Measurements from ENCODE around the gene ALG14.
"Not testable (repeated sequence)": the region's sequence is repeated elsewhere in the genome, so short reads cannot be mapped to it uniquely, and the experiment has no call there.

ALG14 gene

DNA sequence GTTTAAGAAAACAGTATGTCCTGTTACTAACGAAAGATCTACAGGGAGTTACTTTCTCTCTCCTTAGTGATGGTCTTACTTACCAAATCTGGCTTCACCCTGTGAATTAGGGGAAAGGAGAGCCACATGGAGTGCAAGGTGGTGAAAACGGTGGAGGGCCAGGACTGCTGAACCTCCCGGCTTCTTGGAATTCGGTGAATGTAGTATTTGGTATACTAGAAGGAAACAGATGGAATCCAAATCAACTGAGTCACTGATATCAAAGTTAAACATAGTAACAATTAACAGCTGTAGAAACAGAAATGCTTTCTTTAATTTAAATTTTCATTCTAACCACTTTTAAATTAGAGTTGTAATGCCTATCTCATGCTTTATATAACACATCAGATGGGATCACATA is 45.7 kb downstream of the ALG14 start:
- TF ChIP-seq, protein P1, sequence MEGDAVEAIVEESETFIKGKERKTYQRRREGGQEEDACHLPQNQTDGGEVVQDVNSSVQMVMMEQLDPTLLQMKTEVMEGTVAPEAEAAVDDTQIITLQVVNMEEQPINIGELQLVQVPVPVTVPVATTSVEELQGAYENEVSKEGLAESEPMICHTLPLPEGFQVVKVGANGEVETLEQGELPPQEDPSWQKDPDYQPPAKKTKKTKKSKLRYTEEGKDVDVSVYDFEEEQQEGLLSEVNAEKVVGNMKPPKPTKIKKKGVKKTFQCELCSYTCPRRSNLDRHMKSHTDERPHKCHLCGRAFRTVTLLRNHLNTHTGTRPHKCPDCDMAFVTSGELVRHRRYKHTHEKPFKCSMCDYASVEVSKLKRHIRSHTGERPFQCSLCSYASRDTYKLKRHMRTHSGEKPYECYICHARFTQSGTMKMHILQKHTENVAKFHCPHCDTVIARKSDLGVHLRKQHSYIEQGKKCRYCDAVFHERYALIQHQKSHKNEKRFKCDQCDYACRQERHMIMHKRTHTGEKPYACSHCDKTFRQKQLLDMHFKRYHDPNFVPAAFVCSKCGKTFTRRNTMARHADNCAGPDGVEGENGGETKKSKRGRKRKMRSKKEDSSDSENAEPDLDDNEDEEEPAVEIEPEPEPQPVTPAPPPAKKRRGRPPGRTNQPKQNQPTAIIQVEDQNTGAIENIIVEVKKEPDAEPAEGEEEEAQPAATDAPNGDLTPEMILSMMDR (conservative IDR thresholded peaks at IDR 0.05): no peak
- TF ChIP-seq ZFX (IDR thresholded peaks at IDR 0.05): no peak

DNA sequence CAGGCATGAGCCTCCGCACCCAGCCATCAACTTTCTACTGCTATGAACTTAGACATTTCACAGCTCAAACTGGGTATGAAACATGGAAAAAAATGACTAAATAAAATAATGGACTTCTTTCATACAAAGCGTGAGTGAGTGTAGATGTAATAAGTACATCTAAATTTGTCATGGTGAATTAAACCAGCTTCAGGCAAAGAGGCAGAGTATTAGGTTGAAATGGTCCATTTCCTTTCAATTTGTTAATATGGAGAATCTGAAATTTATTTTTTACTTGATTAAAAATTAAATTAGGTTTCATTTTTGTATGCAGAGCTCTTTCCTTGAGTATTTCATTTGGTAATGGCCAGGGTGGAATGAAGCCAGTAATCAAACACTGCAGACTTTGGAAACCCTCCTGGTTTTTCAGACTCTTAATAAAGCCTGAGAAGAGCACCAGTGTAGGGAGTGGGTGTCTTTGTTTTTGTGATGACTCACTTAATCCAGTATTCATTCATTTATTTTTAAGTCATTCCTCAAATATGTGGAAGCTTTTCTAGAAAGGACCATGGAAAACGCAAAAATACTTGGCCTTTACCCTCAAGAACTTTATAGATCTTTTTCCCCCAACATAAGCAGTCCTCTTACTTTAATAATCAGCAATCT is 49.2 kb downstream of the ALG14 start:
- TF ChIP-seq, protein P1 (conservative IDR thresholded peaks at IDR 0.05): no peak
- no peak for TF ChIP-seq ZFX (IDR thresholded peaks at IDR 0.05)
- no peak overlapping the region for H3K27ac ChIP-seq

More for the DNA sequence above, 45.7 kb downstream of the ALG14 start:
- no peak overlapping the region for H3K27ac ChIP-seq

DNA sequence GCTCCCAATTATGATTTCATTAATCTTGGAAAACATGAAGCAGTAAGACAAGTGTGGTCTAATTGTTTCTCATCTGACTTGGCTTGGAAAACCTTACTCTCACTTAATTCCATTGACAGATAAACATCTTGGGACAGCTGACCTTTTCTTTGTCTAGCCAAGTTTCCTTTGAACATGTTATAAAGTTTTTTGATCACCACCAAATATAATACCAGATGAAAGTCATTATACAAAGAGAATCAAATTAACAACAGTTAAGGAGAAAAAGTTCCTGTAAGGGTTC is 50.2 kb downstream of the ALG14 start:
- TF ChIP-seq, protein P1 (conservative IDR thresholded peaks at IDR 0.05): no peak
- no peak for TF ChIP-seq ZFX (IDR thresholded peaks at IDR 0.05)
- no peak overlapping the region for H3K27ac ChIP-seq

DNA sequence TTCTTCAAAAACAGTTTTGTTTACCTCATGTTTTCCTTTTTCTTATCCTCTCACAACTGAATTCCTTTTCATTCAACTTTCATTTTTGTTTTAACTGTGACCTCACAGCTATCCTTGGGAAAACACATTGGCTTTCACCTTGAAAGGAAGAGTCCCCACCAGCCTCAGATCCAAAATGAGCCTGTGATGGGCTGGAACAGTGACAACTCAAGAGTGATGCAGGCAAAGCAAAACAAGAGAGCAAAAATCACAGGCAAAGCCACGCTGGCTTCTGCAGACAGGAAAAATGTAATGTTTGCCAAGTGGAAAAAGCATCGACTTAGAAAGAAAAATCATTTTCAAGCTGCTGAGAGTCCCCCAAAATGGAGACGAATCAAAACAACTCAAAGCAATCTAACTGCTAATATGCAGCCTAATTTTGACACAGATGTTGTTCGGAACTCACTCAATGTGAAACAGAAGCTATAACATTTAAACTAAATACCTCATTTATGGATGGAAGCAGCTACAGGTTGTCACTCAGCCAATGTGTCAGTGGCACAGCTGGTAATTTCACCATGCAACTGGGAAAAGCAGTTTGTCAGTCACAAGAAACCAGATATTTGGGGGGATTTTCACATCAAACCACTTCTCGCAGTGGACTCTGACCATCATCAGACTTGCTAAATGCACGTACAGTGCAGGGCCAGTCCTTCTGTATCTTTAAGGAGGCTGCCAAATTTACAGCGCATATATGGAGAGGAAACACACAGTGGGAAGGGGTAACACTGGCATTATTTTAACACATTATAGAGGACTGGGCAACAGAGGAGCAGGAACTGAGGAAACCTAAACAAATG is 50.7 kb downstream of the ALG14 start:
- no peak overlapping the region for H3K27ac ChIP-seq
- TF ChIP-seq, protein P1 (conservative IDR thresholded peaks at IDR 0.05): no peak
- TF ChIP-seq ZFX (IDR thresholded peaks at IDR 0.05): no peak

DNA sequence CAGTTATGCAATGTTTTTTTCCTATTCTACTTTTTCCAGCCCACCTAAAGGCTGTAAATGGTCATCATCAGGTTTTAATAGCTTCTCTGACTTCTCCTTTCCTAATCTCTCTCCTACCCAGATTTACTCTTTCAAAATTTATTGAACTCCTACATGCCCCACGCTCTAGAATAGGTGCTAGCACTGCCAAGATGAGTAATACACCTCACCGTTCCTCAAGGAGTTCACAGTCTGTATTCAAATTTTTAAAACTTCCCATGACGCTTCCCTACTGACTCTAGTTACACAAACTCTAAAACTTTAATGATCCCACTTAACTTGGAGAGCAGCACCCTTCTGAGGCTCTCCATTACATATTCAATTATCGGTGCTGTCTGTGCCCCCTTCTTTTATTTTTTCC is 51.6 kb downstream of the ALG14 start:
- no peak overlapping the region for H3K27ac ChIP-seq
- TF ChIP-seq, protein P1 (conservative IDR thresholded peaks at IDR 0.05): no peak
- TF ChIP-seq ZFX (IDR thresholded peaks at IDR 0.05): no peak

DNA sequence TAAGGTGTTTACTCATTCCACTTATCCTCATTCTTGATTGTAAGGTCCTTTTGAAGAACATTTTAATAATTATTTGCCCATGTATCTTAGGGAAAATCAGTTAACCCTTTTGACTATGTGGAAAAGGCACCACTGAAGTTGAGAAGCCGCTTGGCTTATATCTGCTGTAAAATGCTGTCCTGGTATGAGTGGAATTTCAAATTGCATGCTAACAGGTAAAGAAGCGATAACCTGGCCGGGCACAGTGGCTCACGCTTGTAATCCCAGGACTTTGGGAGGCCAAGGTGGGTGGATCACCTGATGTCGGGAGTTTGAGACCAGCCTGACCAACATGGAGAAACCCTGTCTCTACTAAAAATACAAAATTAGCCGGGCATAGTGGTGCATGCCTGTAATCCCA is 53.3 kb downstream of the ALG14 start:
- H3K27ac ChIP-seq: not testable (repeated sequence)

DNA sequence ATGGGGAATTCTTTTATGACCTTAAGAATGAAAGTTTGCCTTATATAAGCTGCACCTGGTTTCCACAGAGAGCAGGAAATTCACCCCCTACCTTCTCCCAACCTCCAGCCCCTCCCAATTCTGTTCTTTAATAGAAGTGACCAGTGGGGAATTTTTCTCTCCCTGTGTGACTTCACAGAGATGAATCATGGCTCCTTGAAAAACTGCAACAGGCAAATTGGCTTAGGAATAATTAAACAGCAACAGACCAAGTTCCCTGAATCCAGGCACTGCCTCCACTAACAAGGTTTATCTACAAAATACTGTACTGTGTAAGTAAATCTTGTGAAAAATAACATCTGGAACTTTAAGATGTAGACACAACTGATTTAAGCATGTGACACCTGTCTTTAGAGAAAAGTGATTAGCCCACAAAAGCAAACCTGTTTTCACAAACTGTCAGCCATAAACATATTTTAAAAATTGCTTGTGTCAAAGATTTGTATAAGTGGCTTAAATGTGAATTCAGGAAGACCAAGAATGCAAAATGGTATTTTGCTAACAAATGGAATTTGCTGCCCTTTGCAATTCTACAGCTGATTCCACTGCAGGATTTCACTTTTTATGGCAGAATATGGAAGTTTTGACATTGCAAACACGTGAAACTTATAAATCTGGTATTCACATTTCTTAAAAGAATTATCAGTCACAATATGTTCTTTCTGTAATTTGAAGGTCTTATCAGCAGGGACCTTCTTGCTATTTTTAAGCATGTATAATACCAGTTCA is 54.0 kb downstream of the ALG14 start:
- no peak for TF ChIP-seq ZFX (IDR thresholded peaks at IDR 0.05)
- TF ChIP-seq, protein P1 (conservative IDR thresholded peaks at IDR 0.05): no peak
- no peak overlapping the region for H3K27ac ChIP-seq
